ENCODE data around the gene PRAMEF18. TPM values are rescaled to one million over a fixed set of nuclear protein-coding genes. Genes with fewer than 3 reads are reported as not detected.
"Not testable (repeated sequence)": the region's sequence is repeated elsewhere in the genome, so short reads cannot be mapped to it uniquely, and the experiment has no call there.

PRAMEF18 gene, protein sequence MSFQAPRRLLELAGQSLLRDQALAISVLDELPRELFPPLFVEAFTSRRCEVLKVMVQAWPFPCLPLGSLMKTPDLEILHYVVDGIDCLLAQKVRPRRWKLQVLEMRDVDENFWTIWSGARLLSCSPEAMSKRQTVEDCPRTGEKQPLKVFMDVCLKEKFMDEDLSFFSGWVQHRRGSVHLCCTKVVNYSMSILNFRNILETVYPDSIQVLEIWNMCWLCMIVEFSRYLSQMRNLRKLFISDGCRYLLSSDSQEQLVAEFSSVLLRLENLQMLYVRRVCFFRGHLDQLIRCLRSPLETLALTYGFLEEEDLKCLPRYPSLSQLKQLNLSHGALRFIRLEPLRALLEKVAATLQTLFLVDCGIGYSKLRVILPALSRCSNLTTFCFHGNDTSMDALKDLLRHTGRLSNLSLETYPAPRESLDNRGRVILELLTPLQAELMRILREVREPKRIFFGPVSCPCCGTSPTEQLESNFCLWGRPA
- not detected in 2 replicates for total RNA-seq (2014; rRNA removed; shearing (Covaris generic))
- not detected in 2 replicates for polyA plus RNA-seq (2015; cell fraction: cytosol; rRNA removed)
- polyA plus RNA-seq (2015; cell fraction: nucleus; rRNA removed): not detected in 2 replicates

DNA sequence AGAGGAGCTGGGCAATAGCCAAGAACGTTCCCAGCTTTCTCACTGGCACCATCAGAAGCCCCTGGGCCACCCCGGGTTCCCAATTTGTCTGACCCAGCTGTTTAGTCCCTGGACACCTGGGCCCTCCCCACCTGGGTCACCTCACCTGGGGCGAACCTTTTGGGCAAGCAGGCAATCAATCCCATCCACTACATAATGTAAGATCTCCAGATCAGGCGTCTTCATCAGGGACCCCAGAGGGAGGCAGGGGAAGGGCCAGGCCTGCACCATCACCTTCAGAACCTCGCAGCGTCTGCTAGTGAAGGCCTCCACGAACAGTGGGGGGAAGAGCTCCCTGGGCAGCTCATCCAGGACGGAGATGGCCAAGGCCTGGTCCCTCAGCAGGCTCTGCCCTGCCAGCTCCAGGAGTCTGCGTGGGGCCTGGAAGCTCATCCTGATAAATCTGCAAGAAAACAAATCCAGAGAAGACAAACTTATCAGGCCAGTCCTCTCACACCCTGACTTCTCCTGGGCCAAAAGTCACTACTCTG, at the start of gene PRAMEF18:
TSS of gene PRAMEF18 (minus strand) at position 480 of the 530 bp plus-strand sequence. CDS start at position 432, 48 bp downstream.
- DNase-seq (ENCODE audit: low read depth, low spot score); in situ Hi-C loops (cut with HindIII; ENCODE audit: low pct_unique_long_range_greater_than_20kb, low sequenced_read_pairs): not testable (repeated sequence)

DNA sequence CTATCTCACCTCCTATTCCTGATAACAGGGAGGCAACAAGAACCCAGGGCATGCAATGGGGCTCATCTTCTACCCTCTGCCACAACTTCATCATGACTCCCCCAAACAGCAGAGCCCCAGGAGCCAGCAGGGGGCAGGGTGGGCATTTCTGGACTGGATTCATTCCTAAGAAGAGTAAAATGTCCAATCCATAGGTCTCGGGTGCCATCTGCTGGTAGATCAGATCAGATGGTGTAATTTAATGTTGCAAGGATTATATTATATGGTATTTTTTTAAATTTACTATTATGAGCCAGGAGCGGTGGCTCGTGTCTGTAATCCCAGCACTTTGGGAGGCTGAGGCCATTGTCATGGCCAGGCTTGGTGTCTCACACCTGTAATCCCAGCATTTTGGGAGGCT, 39.2 kb upstream of the PRAMEF18 start:
- DNase-seq (ENCODE audit: low read depth, low spot score); in situ Hi-C loops (cut with HindIII; ENCODE audit: low pct_unique_long_range_greater_than_20kb, low sequenced_read_pairs): not testable (repeated sequence)

DNA sequence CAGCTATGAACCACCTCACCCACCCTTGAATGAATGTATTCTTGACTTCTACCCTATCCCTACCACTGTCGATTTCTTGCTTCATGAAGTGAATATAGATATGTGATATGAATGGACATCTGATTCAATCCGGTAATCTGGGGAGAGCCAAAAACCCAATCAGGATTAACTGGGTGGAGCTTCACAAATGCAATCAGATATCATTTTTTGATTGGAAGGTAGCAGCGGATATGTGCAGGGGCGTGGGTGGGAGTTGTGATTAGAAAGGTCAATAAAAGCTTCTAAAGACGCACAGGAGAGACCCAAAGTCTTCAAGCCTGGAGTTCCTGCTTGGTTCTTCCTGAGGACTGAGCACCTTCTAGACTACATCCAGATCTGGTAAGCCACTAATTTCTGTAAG, 27.9 kb upstream of the PRAMEF18 start, which contains the start of gene PRAMEF5:
TSS of gene PRAMEF5 (plus strand) at position 301 of the 400 bp plus-strand sequence. CDS start 5,071 bp downstream, outside the sequence.
- in situ Hi-C loops (cut with HindIII; ENCODE audit: low pct_unique_long_range_greater_than_20kb, low sequenced_read_pairs); DNase-seq (ENCODE audit: low read depth, low spot score): not testable (repeated sequence)

DNA sequence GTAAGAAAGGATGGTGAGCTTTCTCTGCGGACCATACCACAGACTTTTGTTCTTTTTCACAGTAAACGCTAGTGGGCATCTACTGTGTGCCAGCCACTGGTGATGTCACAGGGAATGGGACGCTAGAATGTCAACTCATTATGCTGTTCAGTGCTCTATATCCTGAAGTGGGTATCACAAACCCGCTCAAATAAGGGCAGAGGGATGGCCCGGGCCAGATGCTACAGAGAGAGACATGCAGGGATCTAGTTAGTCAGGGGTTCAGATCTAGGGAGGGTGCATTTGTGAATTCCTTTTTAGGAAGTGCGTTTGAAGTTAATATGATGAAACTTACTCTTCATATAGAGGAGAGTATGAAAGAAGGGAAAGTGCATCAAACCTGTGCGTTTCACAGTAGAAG, 21.2 kb upstream of the PRAMEF18 start:
- in situ Hi-C loops (cut with HindIII; ENCODE audit: low pct_unique_long_range_greater_than_20kb, low sequenced_read_pairs); DNase-seq (ENCODE audit: low read depth, low spot score): not testable (repeated sequence)

DNA sequence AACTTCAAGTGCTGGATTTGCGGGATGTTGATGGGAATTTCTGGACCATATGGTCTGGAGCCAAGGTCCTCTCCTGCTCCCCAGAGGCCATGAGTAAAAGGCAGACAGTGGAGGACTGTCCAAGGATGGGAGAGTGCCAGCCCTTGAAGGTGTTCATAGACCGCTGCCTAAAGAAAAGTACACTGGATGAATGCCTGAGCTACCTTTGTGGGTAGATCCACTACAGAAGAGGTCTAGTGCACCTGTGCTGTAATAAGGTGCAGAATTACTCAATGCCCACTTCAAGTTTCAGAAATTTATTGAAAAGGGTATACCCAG, 20.6 kb upstream of the PRAMEF18 start:
- in situ Hi-C loops (cut with HindIII; ENCODE audit: low pct_unique_long_range_greater_than_20kb, low sequenced_read_pairs); DNase-seq (ENCODE audit: low read depth, low spot score): not testable (repeated sequence)

DNA sequence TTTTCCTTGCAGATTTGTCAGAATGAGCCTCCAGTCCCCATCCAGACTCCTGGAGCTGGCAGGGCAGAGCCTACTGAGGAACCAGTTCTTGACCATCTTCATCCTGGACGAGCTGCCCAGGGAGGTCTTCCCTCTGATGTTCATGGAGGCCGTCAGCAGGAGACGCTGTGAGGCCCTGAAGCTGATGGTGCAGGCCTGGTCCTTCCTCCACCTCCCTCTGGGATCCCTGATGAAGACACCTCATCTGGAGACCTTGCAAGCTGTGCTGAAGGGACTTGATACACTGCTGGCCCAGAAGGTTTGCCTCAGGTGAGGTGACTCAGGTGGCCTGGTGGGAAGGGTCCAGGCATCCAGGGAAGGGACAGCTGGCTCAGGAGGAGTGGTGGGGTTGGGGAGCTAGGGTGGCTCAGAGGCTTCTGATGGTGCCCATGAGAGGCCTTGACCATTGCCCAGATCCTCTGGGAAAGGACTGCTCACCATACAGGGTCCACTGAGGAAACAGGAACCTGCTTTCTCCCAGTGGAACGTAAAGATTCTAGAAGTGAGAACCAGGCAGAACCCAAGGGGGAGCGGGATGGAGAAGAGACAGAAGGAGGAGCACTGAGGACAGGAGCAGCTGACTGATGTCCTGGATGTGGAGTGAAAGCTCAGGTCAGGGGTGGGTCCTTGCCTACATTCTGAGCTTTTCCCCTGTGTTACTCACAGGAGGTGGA, 20.0 kb upstream of the PRAMEF18 start:
- DNase-seq (ENCODE audit: low read depth, low spot score); in situ Hi-C loops (cut with HindIII; ENCODE audit: low pct_unique_long_range_greater_than_20kb, low sequenced_read_pairs): not testable (repeated sequence)

DNA sequence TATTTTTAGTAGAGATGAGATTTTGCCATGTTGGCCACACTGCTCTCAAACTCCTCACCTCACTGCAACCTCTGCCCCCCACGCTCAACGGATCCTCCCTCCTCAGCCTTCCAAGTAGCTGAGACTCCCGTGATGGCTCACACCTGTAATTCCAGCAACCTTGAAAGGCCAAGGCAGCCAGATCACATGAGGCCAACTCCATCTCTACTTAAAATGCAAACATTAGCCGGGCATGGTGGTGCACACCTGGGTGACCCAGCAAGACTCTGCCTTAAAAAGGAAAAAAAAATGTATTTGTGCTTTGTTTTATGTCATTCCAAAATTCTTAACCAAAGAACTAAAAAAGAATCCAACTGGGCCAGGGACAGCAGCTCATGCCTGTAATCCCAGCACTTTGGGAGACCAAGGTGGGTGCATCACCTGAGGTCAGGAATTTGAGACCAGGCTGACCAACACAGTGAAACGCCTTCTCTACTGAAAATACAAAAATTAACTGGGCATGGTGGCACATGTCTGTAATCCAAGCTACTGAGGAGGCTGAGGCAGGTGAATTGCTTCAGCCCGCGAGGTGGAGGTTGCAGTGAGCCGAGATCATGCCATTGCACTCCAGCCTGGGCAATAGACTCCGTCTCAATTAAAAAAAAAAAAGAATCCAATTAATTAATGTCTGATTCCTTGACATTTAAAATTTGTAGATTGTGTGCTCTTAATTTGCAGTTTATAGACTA, 17.7 kb upstream of the PRAMEF18 start:
- in situ Hi-C loops (cut with HindIII; ENCODE audit: low pct_unique_long_range_greater_than_20kb, low sequenced_read_pairs): not testable (repeated sequence)

DNA sequence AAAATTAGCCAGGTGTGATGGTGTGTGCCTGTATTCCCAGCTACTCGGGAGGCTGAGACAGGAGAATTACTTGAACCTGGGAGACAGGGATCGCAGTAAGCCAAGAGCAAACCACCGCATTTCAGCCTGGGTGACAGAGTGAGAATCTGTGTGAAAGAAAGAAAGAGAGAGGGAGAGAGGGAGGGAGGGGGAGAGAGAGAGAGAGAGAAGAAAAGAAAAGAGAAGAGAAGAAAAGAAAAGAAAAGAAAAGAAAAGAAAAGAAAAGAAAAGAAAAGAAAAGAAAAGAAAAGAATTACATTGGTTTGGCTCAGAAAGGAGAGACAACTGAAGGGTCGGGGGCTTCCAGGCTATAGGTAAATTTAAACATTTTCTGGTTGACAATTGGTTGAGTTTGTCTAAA, 13.7 kb upstream of the PRAMEF18 start:
- in situ Hi-C loops (cut with HindIII; ENCODE audit: low pct_unique_long_range_greater_than_20kb, low sequenced_read_pairs); DNase-seq (ENCODE audit: low read depth, low spot score): not testable (repeated sequence)

More for the DNA sequence above, 17.7 kb upstream of the PRAMEF18 start:
- not testable (repeated sequence) for DNase-seq (ENCODE audit: low read depth, low spot score)

DNA sequence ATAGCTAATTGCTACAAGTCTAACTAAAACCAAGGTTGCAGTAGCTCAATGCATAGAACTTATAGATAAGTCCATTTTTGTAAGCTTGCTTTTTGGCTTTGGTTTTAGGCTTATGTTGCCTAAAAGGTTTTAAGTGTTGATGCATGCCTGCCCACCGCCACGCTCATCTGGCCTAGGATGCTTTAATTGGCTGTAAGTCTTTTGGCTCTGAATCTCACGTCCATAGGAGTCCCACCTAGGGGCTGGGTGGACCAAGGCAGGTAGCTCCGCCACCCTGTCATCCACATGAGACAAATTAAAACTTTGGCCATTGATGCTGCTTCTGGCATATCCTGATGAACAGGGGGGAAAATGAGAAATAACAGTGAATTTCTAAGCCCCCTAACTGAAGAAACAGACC, 11.6 kb upstream of the PRAMEF18 start:
- DNase-seq (ENCODE audit: low read depth, low spot score): not testable (repeated sequence)

DNA sequence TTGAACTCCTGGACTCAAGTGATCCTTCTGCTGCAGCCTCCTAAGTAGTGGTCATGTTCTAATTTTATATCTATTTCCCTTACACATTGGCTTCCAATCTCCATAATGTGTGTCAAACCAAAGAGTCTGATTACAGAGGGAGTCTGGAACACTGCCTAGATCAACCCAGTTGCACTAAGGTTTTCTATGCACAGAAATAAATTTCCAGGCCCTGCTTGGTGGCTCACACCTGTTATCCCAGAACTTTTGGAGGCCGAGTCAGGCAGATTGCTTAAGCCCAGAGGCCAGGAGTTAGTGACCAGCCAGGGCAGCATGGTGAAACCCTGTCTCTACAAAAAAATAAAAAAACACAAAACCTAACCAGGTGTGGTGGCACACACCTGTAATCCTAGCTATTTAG, 8.1 kb upstream of the PRAMEF18 start:
- in situ Hi-C loops (cut with HindIII; ENCODE audit: low pct_unique_long_range_greater_than_20kb, low sequenced_read_pairs); DNase-seq (ENCODE audit: low read depth, low spot score): not testable (repeated sequence)

More for the DNA sequence above, 11.6 kb upstream of the PRAMEF18 start:
- in situ Hi-C loops (cut with HindIII; ENCODE audit: low pct_unique_long_range_greater_than_20kb, low sequenced_read_pairs): not testable (repeated sequence)

DNA sequence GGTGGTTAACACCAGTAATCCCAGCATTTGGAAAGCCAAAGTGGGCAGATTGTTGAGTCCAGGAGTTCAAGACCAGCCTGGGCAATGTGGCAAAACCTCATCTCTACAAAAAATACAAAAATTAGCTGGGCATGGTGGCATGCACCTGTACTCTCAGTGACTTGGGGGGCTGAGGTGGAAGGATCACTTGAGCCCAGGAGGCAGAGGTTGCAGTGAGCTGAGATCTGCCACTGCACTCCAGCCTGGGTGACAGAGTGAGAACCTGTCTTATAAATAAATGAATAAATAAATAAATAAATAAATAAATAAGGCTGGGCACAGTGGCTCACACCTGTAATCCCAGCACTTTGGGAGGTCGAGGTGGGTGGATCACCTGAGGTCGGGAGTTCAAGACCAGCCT, 6.1 kb upstream of the PRAMEF18 start:
- DNase-seq (ENCODE audit: low read depth, low spot score); in situ Hi-C loops (cut with HindIII; ENCODE audit: low pct_unique_long_range_greater_than_20kb, low sequenced_read_pairs): not testable (repeated sequence)

DNA sequence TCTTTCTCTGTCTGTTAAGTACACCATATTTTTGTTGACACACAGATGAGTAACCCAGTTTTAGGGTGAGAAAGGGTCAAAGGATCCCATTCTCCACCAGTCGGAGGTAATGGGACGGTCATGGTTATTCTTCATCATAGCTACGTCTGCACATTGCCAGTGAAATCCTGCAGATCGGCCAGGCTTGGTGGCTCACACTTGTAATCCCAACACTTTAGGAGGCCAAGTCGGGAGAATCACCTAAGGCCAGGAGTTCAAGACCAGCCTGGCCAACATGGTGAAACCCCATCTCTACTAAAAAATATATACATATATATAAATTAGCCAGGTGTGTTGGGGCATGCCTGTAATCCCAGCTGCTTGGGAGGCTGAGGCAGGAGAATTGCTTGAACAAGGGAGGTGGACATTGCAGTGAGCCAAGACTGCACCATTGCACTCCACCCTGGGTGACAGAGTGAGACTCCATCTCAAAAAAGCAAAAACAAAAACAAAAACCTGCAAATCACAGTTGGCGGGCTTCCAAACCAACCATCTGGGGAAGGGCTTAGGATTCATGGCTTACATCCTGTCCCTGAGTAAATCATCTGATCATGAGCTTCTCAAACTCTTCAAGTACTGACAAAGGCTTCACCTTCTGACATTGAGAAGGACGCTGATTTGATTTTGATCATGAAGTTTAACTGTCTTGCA, 5.3 kb upstream of the PRAMEF18 start:
- in situ Hi-C loops (cut with HindIII; ENCODE audit: low pct_unique_long_range_greater_than_20kb, low sequenced_read_pairs); DNase-seq (ENCODE audit: low read depth, low spot score): not testable (repeated sequence)

DNA sequence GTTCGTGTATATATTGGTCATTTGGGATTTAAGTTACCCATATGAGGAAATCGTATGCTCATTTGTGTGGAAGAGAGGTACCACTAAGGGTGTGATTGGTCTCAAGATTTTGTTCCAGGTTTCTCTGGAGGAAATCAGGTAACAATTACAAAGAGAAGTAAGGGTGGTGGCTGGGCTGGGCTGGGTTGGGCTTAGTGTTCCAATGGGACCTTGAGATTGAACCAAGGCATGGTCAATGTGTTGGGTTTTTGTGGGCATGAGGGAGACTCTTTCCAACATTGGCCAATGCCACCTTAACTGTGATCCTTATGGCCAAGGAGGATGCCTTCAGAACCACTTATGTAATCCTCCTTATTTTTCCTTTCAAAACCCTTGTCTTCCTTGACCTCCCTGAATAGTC, 4.6 kb upstream of the PRAMEF18 start:
- DNase-seq (ENCODE audit: low read depth, low spot score); in situ Hi-C loops (cut with HindIII; ENCODE audit: low pct_unique_long_range_greater_than_20kb, low sequenced_read_pairs): not testable (repeated sequence)

DNA sequence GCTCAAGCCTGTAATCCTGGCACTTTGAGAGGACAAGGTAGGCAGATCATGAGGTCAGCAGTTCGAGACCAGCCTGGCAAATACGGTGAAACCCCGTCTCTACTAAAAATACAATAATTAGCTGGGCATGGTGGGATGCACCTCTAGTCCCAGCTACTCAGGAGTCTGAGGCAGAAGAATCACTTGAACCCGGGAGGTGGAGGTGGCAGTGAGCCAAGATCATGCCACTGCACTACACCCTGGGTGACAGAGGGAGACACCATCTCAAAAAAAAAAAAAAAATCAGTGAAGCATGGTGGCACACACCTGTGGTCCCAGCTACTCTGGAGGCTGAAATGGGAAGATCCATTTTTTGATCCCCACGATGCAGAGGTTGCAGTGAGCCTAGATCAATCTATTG, 4.1 kb upstream of the PRAMEF18 start:
- in situ Hi-C loops (cut with HindIII; ENCODE audit: low pct_unique_long_range_greater_than_20kb, low sequenced_read_pairs); DNase-seq (ENCODE audit: low read depth, low spot score): not testable (repeated sequence)

DNA sequence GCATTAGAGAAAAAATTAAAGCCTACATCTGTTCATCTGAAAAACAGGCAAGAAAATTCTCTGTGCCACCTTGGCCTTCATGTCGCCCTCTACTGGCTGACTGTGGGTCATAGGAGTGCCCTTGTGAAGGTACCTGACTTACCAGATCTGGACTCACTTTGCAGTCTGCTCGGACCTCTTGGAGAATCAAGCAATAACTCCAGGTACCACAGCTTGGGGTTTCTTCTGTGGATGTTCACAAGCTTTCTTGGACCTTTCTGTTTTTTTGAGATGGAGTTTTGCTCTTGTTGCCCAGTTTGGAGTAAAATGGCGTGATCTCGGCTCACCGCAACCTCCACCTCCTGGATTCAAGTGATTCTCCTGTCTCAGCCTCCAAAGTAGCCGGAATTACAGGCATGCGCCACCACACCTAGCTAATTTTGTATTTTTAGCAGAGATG, 2.4 kb upstream of the PRAMEF18 start:
- in situ Hi-C loops (cut with HindIII; ENCODE audit: low pct_unique_long_range_greater_than_20kb, low sequenced_read_pairs): no loop called here
- peak; percentile 59 for DNase-seq (ENCODE audit: low read depth, low spot score)

DNA sequence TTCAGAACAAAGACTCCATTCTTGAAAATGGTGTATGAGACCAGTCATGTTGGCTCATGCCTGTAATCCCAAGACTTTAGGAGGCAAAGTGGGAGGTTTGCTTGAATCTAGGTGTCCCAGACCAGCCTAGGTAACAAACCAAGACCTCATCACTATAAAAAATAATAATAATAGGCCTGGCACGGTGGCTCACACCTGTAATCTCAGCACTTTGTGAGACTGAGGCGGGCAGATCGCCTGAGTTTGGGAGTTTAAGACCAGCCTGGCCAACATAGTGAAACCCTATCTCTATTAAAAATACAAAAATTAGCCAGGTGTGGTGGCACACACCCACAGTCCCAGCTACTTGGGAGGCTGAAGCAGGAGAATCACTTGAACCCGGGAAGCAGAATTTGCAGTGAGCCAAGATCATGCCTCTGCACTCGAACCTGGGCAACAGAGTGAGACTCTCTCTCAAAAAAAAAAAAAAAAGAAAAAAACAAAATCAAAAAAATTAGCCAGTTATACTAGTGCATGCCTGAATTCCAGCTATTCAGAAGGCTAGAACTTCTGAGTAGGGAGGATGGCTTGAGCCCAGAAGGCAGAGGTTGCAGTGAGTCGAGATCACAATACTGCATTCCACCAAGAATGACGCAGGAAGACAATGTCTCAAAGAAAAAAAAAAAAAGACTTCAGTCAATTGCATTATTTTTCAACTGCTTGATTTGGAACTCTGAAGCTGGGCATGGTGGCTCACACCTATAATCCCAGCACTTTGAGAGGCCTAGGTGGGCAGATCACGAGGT, 1.5 kb upstream of the PRAMEF18 start:
- in situ Hi-C loops (cut with HindIII; ENCODE audit: low pct_unique_long_range_greater_than_20kb, low sequenced_read_pairs); DNase-seq (ENCODE audit: low read depth, low spot score): not testable (repeated sequence)
